B cell (primary cell): ENCODE results near the gene MTHFD1L. TPM values are rescaled to one million over a fixed set of nuclear protein-coding genes. Genes with fewer than 3 reads are reported as not detected.

ENCODE experiments used
- ATAC-seq: fragments of 200-7000 bp; cut with Tn5 transposase; one replicate; pipeline ENCODE4 v1.10.0; 2021; ENCODE audit warnings: low read depth, mild to moderate bottlenecking, moderate number of reproducible peaks, moderate library complexity
- CTCF ChIA-PET: fragments of 350-600 bp; sonication (Branson Sonifier 250); formaldehyde crosslinking; loops from one replicate; lab custom pipeline; 2021; ENCODE audit warnings: antibody characterized with exemption, inconsistent platforms; lab: Charles Lee
- POLR2A ChIA-PET: fragments of 350-600 bp; sonication (Branson Sonifier 250); formaldehyde crosslinking; loops from one replicate; lab custom pipeline; 2021; ENCODE audit warnings: antibody characterized with exemption; lab: Charles Lee
- DNase-seq: peaks from one replicate; pipeline ENCODE4 v3.0.0; 2013
- H2AFZ ChIP-seq: 2 replicates; pipeline ENCODE4 v1.6.1; 2012; ENCODE audit warnings: mild to moderate bottlenecking, low read depth, low read length; ENCODE audit not compliant: insufficient read depth, poor library complexity, severe bottlenecking
- H3K27ac ChIP-seq, 2 donors: 1 replicate in 1 of 2; 2 replicates in 1 of 2; pipeline ENCODE4 v1.5.1; 2012 to 2013; ENCODE audit warnings: low read length in 2 of 2, mild to moderate bottlenecking in 2 of 2, moderate library complexity in 1 of 2
- H3K27me3 ChIP-seq, 4 experiments: fragments of 200-600 bp in 1 of 4; sonication (generic) in 1 of 4; replicated peaks in 1 of 4; 1 replicate in 2 of 4; 2 replicates in 2 of 4; pipeline versions ENCODE4 v1.6.1 to v1.7.0; 2013 to 2016; ENCODE audit warnings: low read length in 3 of 4, mild to moderate bottlenecking in 2 of 4, mixed read lengths in 1 of 4, moderate library complexity in 1 of 4; ENCODE audit not compliant: insufficient read depth in 4 of 4, control insufficient read depth in 3 of 4; ENCODE audit errors: control extremely low read depth in 1 of 4
- H3K36me3 ChIP-seq, 2 experiments: replicated peaks in 1 of 2; 1 replicate in 1 of 2; 2 replicates in 1 of 2; pipeline versions ENCODE4 v1.6.1 to v1.7.1; 2013; ENCODE audit warnings: low read length in 1 of 2; ENCODE audit not compliant: insufficient read depth in 2 of 2, control insufficient read depth in 1 of 2; ENCODE audit errors: control extremely low read depth in 1 of 2, extremely low read depth in 1 of 2
- H3K4me1 ChIP-seq, 2 donors: fragments of 200-600 bp in 1 of 2; sonication (generic) in 1 of 2; 1 replicate in 1 of 2; 2 replicates in 1 of 2; pipeline versions ENCODE4 v1.5.1 to v1.6.1; 2013 to 2017; ENCODE audit warnings: low read length in 2 of 2; ENCODE audit not compliant: control insufficient read depth in 2 of 2, insufficient read depth in 2 of 2
- H3K4me2 ChIP-seq: replicated peaks from 2 replicates; pipeline ENCODE3; 2012; ENCODE audit warnings: mild to moderate bottlenecking, low read depth, low read length; ENCODE audit not compliant: poor library complexity, severe bottlenecking
- H3K4me3 ChIP-seq, 5 experiments: fragments of 200-600 bp in 1 of 5; sonication (generic) in 1 of 5; 1 replicate in 3 of 5; 2 replicates in 2 of 5; pipeline versions ENCODE4 v1.5.1 to v1.7.0; 2011 to 2016; ENCODE audit warnings: low read length in 4 of 5, mild to moderate bottlenecking in 4 of 5, low read depth in 2 of 5, control low read depth in 1 of 5, moderate library complexity in 1 of 5; ENCODE audit not compliant: insufficient read depth in 1 of 5; ENCODE audit errors: control extremely low read depth in 1 of 5, extremely low read depth in 1 of 5
- H3K79me2 ChIP-seq: fragments of 200-600 bp; sonication (generic); one replicate; pipeline ENCODE4 v1.6.0; 2016; ENCODE audit warnings: low read length; ENCODE audit not compliant: control insufficient read depth, insufficient read depth
- H3K9ac ChIP-seq: fragments of 200-600 bp; sonication (generic); 2 replicates; pipeline ENCODE4 v1.6.1; 2017; ENCODE audit warnings: mild to moderate bottlenecking, low read length, moderate library complexity
- H3K9me3 ChIP-seq, 3 donors: one replicate each; pipeline versions ENCODE4 v1.6.1 to v1.7.1; 2013; ENCODE audit warnings: low read length in 2 of 3; ENCODE audit not compliant: control insufficient read depth in 2 of 3, insufficient read depth in 1 of 3; ENCODE audit errors: control extremely low read depth in 1 of 3
- H4K20me1 ChIP-seq: 2 replicates; pipeline ENCODE4 v1.6.0; 2012; ENCODE audit warnings: mild to moderate bottlenecking, low read length; ENCODE audit not compliant: insufficient read depth, control insufficient read depth, poor library complexity, severe bottlenecking
- H3K27ac Mint-ChIP-seq: one replicate; pipeline ENCODE4 v1.8.0; 2021; ENCODE audit warnings: mixed read lengths
- H3K27me3 Mint-ChIP-seq: one replicate; pipeline ENCODE4 v1.8.0; 2021; ENCODE audit warnings: mixed read lengths
- H3K4me1 Mint-ChIP-seq: one replicate; pipeline ENCODE4 v1.8.0; 2021; ENCODE audit warnings: mixed read lengths
- H3K4me3 Mint-ChIP-seq: one replicate; pipeline ENCODE4 v1.8.0; 2021; ENCODE audit warnings: mixed read lengths
- H3K9me3 Mint-ChIP-seq: one replicate; pipeline ENCODE4 v1.8.0; 2022; ENCODE audit warnings: mixed read lengths; ENCODE audit not compliant: insufficient read depth
- EZH2 ChIP-seq: IDR thresholded peaks from 2 replicates; pipeline ENCODE4 v1.6.1; 2012; ENCODE audit warnings: borderline replicate concordance, low read depth, mild to moderate bottlenecking, moderate library complexity, low read length; ENCODE audit not compliant: insufficient read depth, poor library complexity, severe bottlenecking
- WGBS: methylation state at CpG from one replicate; pipeline ENCODE4 v1.1.5; 2013; ENCODE audit warnings: missing lambda C conversion rate; ENCODE audit not compliant: insufficient coverage; 5-methylcytosine and 5-hydroxymethylcytosine counted together
- intact Hi-C: fragments of 100-400 bp; cut with micrococcal nuclease; formaldehyde crosslinking; loops from one replicate; pipeline ENCODE4 v1.10.0; 2022
- polyA plus RNA-seq: library from polyadenylated mRNA; depleted of rRNA; stranded (reverse); fragments of >200 nt; gene quantifications from 2 replicates; pipeline ENCODE4 v1.2.3, GENCODE V29; 2012
- total RNA-seq, 2 donors: library from RNA; stranded (reverse); fragments of 120-200 nt in 1 of 2; gene quantifications; 1 replicate in 1 of 2; 2 replicates in 1 of 2; pipeline versions ENCODE4 v1.2.3 to v1.2.4, GENCODE V29; 2013 to 2022
- TF ChIP-seq, protein P1 (sequence below): fragments of 200-600 bp; IDR thresholded peaks from one replicate; pipeline ENCODE4 v1.8.0; 2022; ENCODE audit warnings: antibody characterized with exemption, mild to moderate bottlenecking

MTHFD1L gene
- total and polyA plus RNA-seq, 2 donors (not counting 1 experiment from before 2014, with no cell fraction given), result 2.9 to 16.1 TPM

DNA sequence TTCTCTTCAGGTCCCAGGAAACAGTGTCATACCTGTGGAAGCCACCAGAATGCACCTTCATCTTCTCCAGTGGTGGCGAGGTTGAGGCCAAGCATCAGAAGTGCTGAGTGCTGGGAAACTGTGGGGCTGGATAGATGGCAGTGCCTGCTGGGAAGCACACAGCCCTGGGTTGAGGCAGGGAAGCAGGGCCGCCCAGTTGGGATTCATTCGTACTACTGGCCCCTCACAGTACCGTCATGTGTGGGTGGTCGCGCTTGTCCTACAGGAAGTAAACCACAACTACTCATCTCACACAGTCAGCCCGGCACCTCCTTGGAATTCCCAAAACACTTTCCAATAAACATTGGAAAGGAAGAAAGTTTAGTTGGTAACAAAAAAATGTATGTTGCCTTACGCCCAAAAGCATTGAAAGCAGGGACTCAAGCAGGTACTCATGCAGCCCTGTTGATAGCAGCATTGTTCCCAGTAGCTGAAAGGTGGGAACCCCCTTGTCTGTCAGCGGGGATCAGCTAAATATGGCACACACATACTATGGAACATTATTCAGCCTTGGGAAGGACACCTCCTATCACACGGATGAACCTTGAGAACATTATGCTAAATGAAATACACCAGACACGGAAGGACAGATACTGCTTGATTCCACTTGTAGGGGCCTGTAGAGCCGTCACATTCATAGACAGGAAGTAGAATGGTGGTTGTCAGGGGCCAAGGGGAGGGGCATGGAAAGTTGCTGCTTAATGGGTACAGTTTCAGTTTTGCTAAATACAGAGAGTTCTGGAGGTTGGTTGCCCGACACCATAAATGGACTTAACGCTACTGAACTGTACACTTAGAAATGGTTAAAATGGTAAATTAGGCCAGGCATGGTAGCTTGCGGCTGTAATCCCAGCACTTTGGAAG, 162.7 kb downstream of the MTHFD1L start:
- ATAC-seq (no peak), DNase-seq (no peak)
- intact Hi-C loops, result no loop called here
- TF ChIP-seq EZH2, result no peak
- TF ChIP-seq, protein P1, sequence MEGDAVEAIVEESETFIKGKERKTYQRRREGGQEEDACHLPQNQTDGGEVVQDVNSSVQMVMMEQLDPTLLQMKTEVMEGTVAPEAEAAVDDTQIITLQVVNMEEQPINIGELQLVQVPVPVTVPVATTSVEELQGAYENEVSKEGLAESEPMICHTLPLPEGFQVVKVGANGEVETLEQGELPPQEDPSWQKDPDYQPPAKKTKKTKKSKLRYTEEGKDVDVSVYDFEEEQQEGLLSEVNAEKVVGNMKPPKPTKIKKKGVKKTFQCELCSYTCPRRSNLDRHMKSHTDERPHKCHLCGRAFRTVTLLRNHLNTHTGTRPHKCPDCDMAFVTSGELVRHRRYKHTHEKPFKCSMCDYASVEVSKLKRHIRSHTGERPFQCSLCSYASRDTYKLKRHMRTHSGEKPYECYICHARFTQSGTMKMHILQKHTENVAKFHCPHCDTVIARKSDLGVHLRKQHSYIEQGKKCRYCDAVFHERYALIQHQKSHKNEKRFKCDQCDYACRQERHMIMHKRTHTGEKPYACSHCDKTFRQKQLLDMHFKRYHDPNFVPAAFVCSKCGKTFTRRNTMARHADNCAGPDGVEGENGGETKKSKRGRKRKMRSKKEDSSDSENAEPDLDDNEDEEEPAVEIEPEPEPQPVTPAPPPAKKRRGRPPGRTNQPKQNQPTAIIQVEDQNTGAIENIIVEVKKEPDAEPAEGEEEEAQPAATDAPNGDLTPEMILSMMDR, result no peak
- H3K27me3 Mint-ChIP-seq, result no peaks in the 10 kb centered on the region
- Histone ChIP-seq H3K36me3 (no peaks in the 10 kb centered on the region), H3K4me1 (no peaks in the 10 kb centered on the region), H3K9me3 (peaks cover 0 to 3% (median 0%) of the 10 kb centered on the region in 3 donors), H3K27me3 (no peaks in the 10 kb centered on the region), H4K20me1 (no peaks in the 10 kb centered on the region), H2AFZ (no peak overlapping the region), H3K4me3 (no peak overlapping the region), H3K4me2 (no peak overlapping the region), H3K9ac (no peak overlapping the region), H3K79me2 (no peaks in the 10 kb centered on the region), H3K27ac (no peak overlapping the region)
- ChIA-PET POLR2A (no interaction called here), CTCF (interaction anchor here (2.3 kb wide), 1 partner anchor 13 kb away, joined by 17 read pairs; no protein-coding TSS in a partner anchor)
- H3K9me3 Mint-ChIP-seq, result no peaks in the 10 kb centered on the region
- WGBS, result 93% methylated on average over 7 of the region's 15 CpGs
- no peak overlapping the region for H3K27ac Mint-ChIP-seq
- H3K4me3 Mint-ChIP-seq, result no peak overlapping the region
- H3K4me1 Mint-ChIP-seq, result no peaks in the 10 kb centered on the region

GRCh38 chr6:151029970-151030369, 164.5 kb downstream of the MTHFD1L start:
- Mint-ChIP-seq H3K27me3 (no peaks in the 10 kb centered on the region), H3K4me3 (no peak overlapping the region), H3K27ac (no peak overlapping the region), H3K9me3 (no peaks in the 10 kb centered on the region), H3K4me1 (no peaks in the 10 kb centered on the region)
- no peak overlapping the region for H3K27ac ChIP-seq
- H3K4me3 ChIP-seq, result no peak overlapping the region
- ChIA-PET CTCF (interaction anchor here (0.9 kb wide), 1 partner anchor 15 kb away, joined by 4 read pairs; no protein-coding TSS in a partner anchor), POLR2A (no interaction called here)
- no peaks in the 10 kb centered on the region for H3K36me3 ChIP-seq
- no peak for TF ChIP-seq EZH2
- TF ChIP-seq, protein P1, result no peak
- no peaks in the 10 kb centered on the region for H4K20me1 ChIP-seq
- no peak overlapping the region for H3K4me2 ChIP-seq
- intact Hi-C loops, result no loop called here
- no peaks in the 10 kb centered on the region for H3K27me3 ChIP-seq
- no peak for DNase-seq
- H3K9me3 ChIP-seq, result peaks cover 0 to 3% (median 0%) of the 10 kb centered on the region in 3 donors
- WGBS, result no CpG with 5 or more reads among the region's 5 CpGs
- H2AFZ ChIP-seq, result no peak overlapping the region
- H3K79me2 ChIP-seq, result no peaks in the 10 kb centered on the region
- no peak overlapping the region for H3K9ac ChIP-seq
- ATAC-seq, result no peak
- no peaks in the 10 kb centered on the region for H3K4me1 ChIP-seq
